H9 (cell line): Measurements from ENCODE around the gene PODXL2. TPM values are rescaled to one million over a fixed set of nuclear protein-coding genes. Genes with fewer than 3 reads are reported as not detected.

Experiments
- DNase-seq: peaks from one replicate; pipeline ENCODE4 v3.0.0-alpha.2; 2017
- H2AFZ ChIP-seq: one replicate; pipeline ENCODE4 v1.6.1; 2013; ENCODE audit warnings: mild to moderate bottlenecking, low read length, control low read depth, moderate library complexity
- H2AK5ac ChIP-seq: 2 replicates; pipeline ENCODE4 v1.6.1; 2013; ENCODE audit warnings: low read length, control low read depth, mixed read lengths; ENCODE audit not compliant: insufficient read length
- H2BK120ac ChIP-seq: one replicate; pipeline ENCODE4 v1.6.1; 2013; ENCODE audit warnings: low read depth, mild to moderate bottlenecking, low read length, control low read depth, inconsistent platforms; ENCODE audit not compliant: poor library complexity, severe bottlenecking
- H2BK12ac ChIP-seq: 2 replicates; pipeline ENCODE4 v1.6.1; 2013; ENCODE audit warnings: low read length, control low read depth, mixed read lengths, low read depth; ENCODE audit not compliant: insufficient read length
- H2BK15ac ChIP-seq: 2 replicates; pipeline ENCODE4 v1.6.1; 2013; ENCODE audit warnings: low read depth, low read length, control low read depth
- H2BK20ac ChIP-seq: one replicate; pipeline ENCODE4 v1.6.1; 2013; ENCODE audit warnings: low read depth, mild to moderate bottlenecking, low read length, control low read depth, inconsistent platforms; ENCODE audit not compliant: poor library complexity, severe bottlenecking
- H2BK5ac ChIP-seq: 2 replicates; pipeline ENCODE4 v1.6.1; 2013; ENCODE audit warnings: low read length, control low read depth, mixed read lengths; ENCODE audit not compliant: insufficient read length
- H3K14ac ChIP-seq: 2 replicates; pipeline ENCODE4 v1.6.1; 2013; ENCODE audit warnings: low read length, control low read depth; ENCODE audit not compliant: insufficient read depth
- H3K18ac ChIP-seq: 2 replicates; pipeline ENCODE4 v1.6.1; 2013; ENCODE audit warnings: low read depth, mild to moderate bottlenecking, mixed read lengths, low read length, control low read depth; ENCODE audit not compliant: insufficient read length
- H3K23ac ChIP-seq: 2 replicates; pipeline ENCODE4 v1.6.1; 2013; ENCODE audit warnings: low read length, control low read depth, mixed read lengths, low read depth; ENCODE audit not compliant: insufficient read length
- H3K23me2 ChIP-seq: 2 replicates; pipeline ENCODE4 v1.6.1; 2013; ENCODE audit warnings: low read depth, mild to moderate bottlenecking, mixed read lengths, low read length, control low read depth; ENCODE audit not compliant: insufficient read length, poor library complexity, severe bottlenecking
- H3K27ac ChIP-seq: 2 replicates; pipeline ENCODE4 v1.5.1; 2013; ENCODE audit warnings: low read length, control low read depth, mixed read lengths, low read depth; ENCODE audit not compliant: insufficient read length
- H3K27me3 ChIP-seq: 2 replicates; pipeline ENCODE4 v1.6.1; 2013; ENCODE audit warnings: low read length, control low read depth, inconsistent platforms; ENCODE audit not compliant: insufficient read depth
- H3K4ac ChIP-seq: 2 replicates; pipeline ENCODE4 v1.6.1; 2013; ENCODE audit warnings: low read depth, mild to moderate bottlenecking, control low read depth, inconsistent platforms, low read length, moderate library complexity
- H3K4me1 ChIP-seq: 2 replicates; pipeline ENCODE4 v1.6.1; 2013; ENCODE audit warnings: low read length, control low read depth, inconsistent platforms; ENCODE audit not compliant: insufficient read depth
- H3K4me2 ChIP-seq: 2 replicates; pipeline ENCODE4 v1.6.1; 2013; ENCODE audit warnings: low read length, control low read depth, mixed read lengths; ENCODE audit not compliant: insufficient read length, insufficient read depth
- H3K56ac ChIP-seq: 2 replicates; pipeline ENCODE4 v1.6.1; 2013; ENCODE audit warnings: low read depth, mild to moderate bottlenecking, mixed read lengths, low read length, control low read depth; ENCODE audit not compliant: insufficient read length
- H3K79me1 ChIP-seq: 2 replicates; pipeline ENCODE4 v1.6.1; 2013; ENCODE audit warnings: low read depth, mild to moderate bottlenecking, moderate library complexity, low read length, control low read depth, inconsistent platforms; ENCODE audit not compliant: insufficient read depth, poor library complexity, severe bottlenecking
- H3K79me2 ChIP-seq: 2 replicates; pipeline ENCODE4 v1.6.1; 2013; ENCODE audit warnings: low read length, control low read depth, inconsistent platforms; ENCODE audit not compliant: insufficient read depth
- H3K9ac ChIP-seq: 2 replicates; pipeline ENCODE4 v1.6.1; 2013; ENCODE audit warnings: low read length, control low read depth, mixed read lengths; ENCODE audit not compliant: insufficient read length; ENCODE audit errors: extremely low read depth
- H3K9me3 ChIP-seq: one replicate; pipeline ENCODE4 v1.6.1; 2013; ENCODE audit warnings: low read depth, low read length, inconsistent platforms; ENCODE audit not compliant: control insufficient read depth
- H3T11ph ChIP-seq: one replicate; pipeline ENCODE4 v1.6.1; 2013; ENCODE audit warnings: mild to moderate bottlenecking, low read length, control low read depth, inconsistent platforms
- H4K20me1 ChIP-seq: one replicate; pipeline ENCODE4 v1.6.1; 2013; ENCODE audit not compliant: control insufficient read depth, insufficient read length, insufficient read depth
- H4K5ac ChIP-seq: 2 replicates; pipeline ENCODE4 v1.6.1; 2013; ENCODE audit warnings: low read depth, mild to moderate bottlenecking, mixed read lengths, low read length, control low read depth; ENCODE audit not compliant: insufficient read length
- H4K8ac ChIP-seq: replicated peaks from 2 replicates; pipeline ENCODE4 v1.6.1; 2013; ENCODE audit warnings: low read length, control low read depth, mixed read lengths, low read depth; ENCODE audit not compliant: insufficient read length
- H4K91ac ChIP-seq: 2 replicates; pipeline ENCODE4 v1.6.1; 2013; ENCODE audit warnings: low read depth, mild to moderate bottlenecking, moderate library complexity, mixed read lengths, low read length, control low read depth; ENCODE audit not compliant: insufficient read length
- H3K27ac Mint-ChIP-seq, 3 experiments: 2 replicates in 2 of 3; 3 replicates in 1 of 3; pipeline ENCODE4 v1.8.0; 2020 to 2021; ENCODE audit warnings: mixed read lengths in 3 of 3, mild to moderate bottlenecking in 1 of 3, moderate library complexity in 1 of 3
- H3K27me3 Mint-ChIP-seq: 2 replicates; pipeline ENCODE4 v1.8.0; 2021; ENCODE audit warnings: low read depth, mild to moderate bottlenecking, moderate library complexity, mixed read lengths
- H3K36me3 Mint-ChIP-seq, 3 experiments: 2 replicates in 2 of 3; 3 replicates in 1 of 3; pipeline ENCODE4 v1.8.0; 2020 to 2021; ENCODE audit warnings: low read depth in 3 of 3, mixed read lengths in 3 of 3; ENCODE audit not compliant: insufficient read depth in 1 of 3
- H3K4me1 Mint-ChIP-seq, 2 experiments: 2 replicates each; pipeline ENCODE4 v1.8.0; 2020; ENCODE audit warnings: mixed read lengths in 2 of 2
- H3K4me3 Mint-ChIP-seq, 2 experiments: 2 replicates in 1 of 2; 3 replicates in 1 of 2; pipeline ENCODE4 v1.8.0; 2020 to 2021; ENCODE audit warnings: mild to moderate bottlenecking in 2 of 2, mixed read lengths in 2 of 2, moderate library complexity in 1 of 2
- H3K9me3 Mint-ChIP-seq, 2 experiments: 2 replicates in 1 of 2; 3 replicates in 1 of 2; pipeline ENCODE4 v1.8.0; 2020; ENCODE audit warnings: mild to moderate bottlenecking in 2 of 2, mixed read lengths in 2 of 2, moderate library complexity in 1 of 2
- WGBS: extraction: QIAGEN DNeasy Blood & Tissue Kit; methylation state at CpG from one replicate; pipeline ENCODE4 v1.1.7; 2013; ENCODE audit warnings: missing lambda C conversion rate, low lambda C conversion rate, mixed read lengths; ENCODE audit not compliant: insufficient read length; ENCODE audit errors: extremely low coverage; 5-methylcytosine and 5-hydroxymethylcytosine counted together
- total RNA-seq: library from RNA; stranded (reverse); gene quantifications from 2 replicates; pipeline ENCODE4 v1.2.1, GENCODE V29; 2021
- TF ChIP-seq, protein P1 (sequence below): fragments of 200-600 bp; sonication (generic); conservative IDR thresholded peaks from 3 replicates; pipeline ENCODE4 v1.8.0; 2021; ENCODE audit warnings: antibody characterized with exemption, mild to moderate bottlenecking

The PODXL2 gene
- total RNA-seq, 1 experiment from 2014 or later: 24.6 TPM

DNA sequence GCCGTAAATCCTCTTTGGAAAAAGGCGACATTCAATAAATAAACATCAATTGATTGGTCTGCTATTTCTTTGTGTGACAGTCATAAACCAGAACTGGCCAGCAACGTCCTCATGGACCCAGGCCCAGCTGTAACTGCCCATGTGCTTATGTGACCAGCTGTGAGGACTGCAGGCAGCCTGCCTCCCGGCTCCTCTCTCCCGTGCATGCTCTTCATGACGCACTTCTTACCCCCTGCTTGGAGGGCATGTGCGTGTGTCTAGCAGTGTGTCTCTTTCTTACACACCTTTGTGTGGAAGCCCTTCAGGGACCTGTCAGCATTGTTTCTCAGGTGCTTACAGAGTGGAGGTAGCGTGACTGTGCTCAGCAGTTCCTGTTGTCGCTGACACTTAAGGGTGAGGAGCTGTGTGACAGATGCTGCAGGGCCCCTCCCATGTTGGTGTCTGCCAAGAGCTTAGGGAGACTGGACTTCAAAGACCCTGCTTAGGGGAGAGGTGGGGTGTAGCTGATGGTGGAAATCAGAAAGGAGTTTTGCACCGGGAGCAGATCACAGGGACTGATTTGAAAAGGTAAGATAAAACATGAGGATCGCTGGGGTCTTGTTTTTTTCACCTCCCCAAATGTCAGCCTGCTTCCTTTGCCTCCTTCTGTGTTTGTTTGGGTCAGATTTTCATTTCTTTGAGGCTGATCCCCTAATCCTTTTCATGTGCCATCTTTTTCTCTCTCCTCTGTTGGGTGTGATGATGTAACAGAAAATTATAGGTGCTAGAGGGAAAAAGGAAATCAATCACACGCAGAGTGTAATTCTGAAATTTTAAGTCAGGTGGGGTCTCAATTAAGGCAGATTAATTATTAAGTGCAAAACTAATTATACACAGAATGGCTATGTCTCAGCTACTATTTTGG lies 2.1 kb downstream of the PODXL2 start:
- no peak overlapping the region for H3T11ph ChIP-seq
- WGBS: no CpG with 5 or more reads among the region's 12 CpGs
- H3K23me2 ChIP-seq: no peaks in the 10 kb centered on the region
- H2AFZ ChIP-seq: no peak overlapping the region
- H2BK120ac ChIP-seq: no peak overlapping the region
- no peak overlapping the region for H3K23ac ChIP-seq
- Mint-ChIP-seq H3K36me3 (no peaks in the 10 kb centered on the region; a peak in 1 of 7 replicates), H3K27ac (no peak overlapping the region), H3K9me3 (peaks cover 7 to 8% of the 10 kb centered on the region in 2 experiments), H3K27me3 (peaks cover 44% of the 10 kb centered on the region), H3K4me1 (peaks cover 20 to 42% of the 10 kb centered on the region in 2 experiments), H3K4me3 (peak overlapping the region in 1 of 2 experiments; percentile 55; a peak in 2 of 5 replicates)
- peaks cover 7% of the 10 kb centered on the region for H4K20me1 ChIP-seq
- TF ChIP-seq, protein P1, sequence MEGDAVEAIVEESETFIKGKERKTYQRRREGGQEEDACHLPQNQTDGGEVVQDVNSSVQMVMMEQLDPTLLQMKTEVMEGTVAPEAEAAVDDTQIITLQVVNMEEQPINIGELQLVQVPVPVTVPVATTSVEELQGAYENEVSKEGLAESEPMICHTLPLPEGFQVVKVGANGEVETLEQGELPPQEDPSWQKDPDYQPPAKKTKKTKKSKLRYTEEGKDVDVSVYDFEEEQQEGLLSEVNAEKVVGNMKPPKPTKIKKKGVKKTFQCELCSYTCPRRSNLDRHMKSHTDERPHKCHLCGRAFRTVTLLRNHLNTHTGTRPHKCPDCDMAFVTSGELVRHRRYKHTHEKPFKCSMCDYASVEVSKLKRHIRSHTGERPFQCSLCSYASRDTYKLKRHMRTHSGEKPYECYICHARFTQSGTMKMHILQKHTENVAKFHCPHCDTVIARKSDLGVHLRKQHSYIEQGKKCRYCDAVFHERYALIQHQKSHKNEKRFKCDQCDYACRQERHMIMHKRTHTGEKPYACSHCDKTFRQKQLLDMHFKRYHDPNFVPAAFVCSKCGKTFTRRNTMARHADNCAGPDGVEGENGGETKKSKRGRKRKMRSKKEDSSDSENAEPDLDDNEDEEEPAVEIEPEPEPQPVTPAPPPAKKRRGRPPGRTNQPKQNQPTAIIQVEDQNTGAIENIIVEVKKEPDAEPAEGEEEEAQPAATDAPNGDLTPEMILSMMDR: no peak
- H3K4ac ChIP-seq: no peak overlapping the region
- no peak overlapping the region for H2BK15ac ChIP-seq
- no peak overlapping the region for H4K5ac ChIP-seq
- peaks cover 14% of the 10 kb centered on the region for H3K27me3 ChIP-seq
- no peak overlapping the region for H2AK5ac ChIP-seq
- H2BK12ac ChIP-seq: no peak overlapping the region
- no peak overlapping the region for H3K18ac ChIP-seq
- no peak overlapping the region; the same call in 1 of the 2 replicates for H3K14ac ChIP-seq
- no peaks in the 10 kb centered on the region for H3K79me2 ChIP-seq
- H2BK20ac ChIP-seq: no peak overlapping the region
- H3K27ac ChIP-seq: no peak overlapping the region
- H3K4me1 ChIP-seq: no peaks in the 10 kb centered on the region; the same call in 1 of the 2 replicates
- no peak overlapping the region for H3K9ac ChIP-seq
- no peak overlapping the region for H4K8ac ChIP-seq
- no peaks in the 10 kb centered on the region for H3K9me3 ChIP-seq
- H3K56ac ChIP-seq: no peak overlapping the region
- no peaks in the 10 kb centered on the region for H3K79me1 ChIP-seq
- H4K91ac ChIP-seq: no peak overlapping the region
- H3K4me2 ChIP-seq: no peak overlapping the region
- no peak overlapping the region for H2BK5ac ChIP-seq
- DNase-seq: no peak
